GM12892 (cell line): Measurements from ENCODE around the gene OGG1.

Experiments used
- POLR2A ChIP-seq: IDR thresholded peaks from 2 replicates; pipeline ENCODE4 v1.6.1; 2011; ENCODE audit warnings: low read depth, low read length, control low read depth
- POLR2AphosphoS5 ChIP-seq: IDR thresholded peaks from 2 replicates; pipeline ENCODE4 v1.6.1; 2011; ENCODE audit warnings: low read depth, low read length, control low read depth
- TAF1 ChIP-seq: IDR thresholded peaks from 2 replicates; pipeline ENCODE4 v1.6.1; 2011; ENCODE audit warnings: low read depth, mild to moderate bottlenecking, control low read depth, low read length, borderline replicate concordance

DNA sequence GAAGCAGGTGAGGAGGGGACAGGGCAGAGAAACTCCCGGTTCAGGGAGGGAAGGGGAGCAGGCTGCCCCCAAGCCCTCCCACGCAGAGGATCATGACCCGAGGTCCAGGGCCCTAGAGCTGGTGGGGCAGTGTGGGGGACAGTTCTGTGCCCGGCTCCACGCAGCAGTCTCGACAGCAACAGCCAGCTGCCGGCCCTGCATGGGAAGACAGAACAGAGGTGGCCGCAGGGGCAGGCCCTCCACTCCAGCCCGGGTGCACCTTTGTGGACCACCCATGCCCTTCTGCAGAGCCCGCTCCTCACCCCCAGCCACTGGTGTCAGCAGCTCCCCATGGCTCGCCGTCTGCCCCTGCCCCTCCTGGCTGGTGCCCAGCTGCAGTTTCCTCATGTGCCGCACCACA lies 7.7 kb downstream of the OGG1 start:
- TF ChIP-seq POLR2AphosphoS5: no peak
- TF ChIP-seq TAF1: no peak
- TF ChIP-seq POLR2A: no peak
